K562 (cell line): ENCODE data around the gene GRIK5. TPM values are rescaled to one million over a fixed set of nuclear protein-coding genes. Genes with fewer than 3 reads are reported as not detected.
A peak's percentile ranks its signal among the peaks of the same experiment; 100 is the strongest.

Source experiments
- ATF2 ChIP-seq: sonication (generic); formaldehyde crosslinking; IDR thresholded peaks from 2 replicates; pipeline ENCODE4 v1.8.1; 2022; ENCODE audit warnings: missing genetic modification reagents
- CBX2 ChIP-seq: fragments of 200-600 bp; sonication (generic); IDR thresholded peaks from one replicate; pipeline ENCODE4 v1.6.1; 2012; ENCODE audit warnings: mild to moderate bottlenecking, low read length, inconsistent platforms; ENCODE audit not compliant: insufficient read depth, poor library complexity, severe bottlenecking
- CCNT2 ChIP-seq: IDR thresholded peaks from 2 replicates; pipeline ENCODE4 v1.6.1; 2011; ENCODE audit warnings: borderline replicate concordance, low read depth, mild to moderate bottlenecking, moderate library complexity, mixed read lengths, low read length; ENCODE audit not compliant: insufficient read length; ENCODE audit errors: extremely low read depth
- COPS2 ChIP-seq: fragments of 450-650 bp; conservative IDR thresholded peaks from 2 replicates; pipeline ENCODE4 v1.6.1; 2016; ENCODE audit warnings: mild to moderate bottlenecking, moderate library complexity
- CREBBP ChIP-seq: IDR thresholded peaks from one replicate; pipeline ENCODE4 v1.6.1; 2012; ENCODE audit warnings: low read depth, mild to moderate bottlenecking, control low read depth, inconsistent platforms, low read length
- DEAF1 ChIP-seq: fragments of 450-650 bp; formaldehyde crosslinking; IDR thresholded peaks from 2 replicates; pipeline ENCODE4 v1.4.0; 2020; ENCODE audit warnings: mild to moderate bottlenecking, moderate library complexity
- FUS ChIP-seq: fragments of 200-400 bp; formaldehyde crosslinking; optimal IDR thresholded peaks from 2 replicates; pipeline ENCODE3; 2017; ENCODE audit warnings: low read depth, low read length
- KLF10 ChIP-seq: fragments of 250-450 bp; sonication (Bioruptor Pico); IDR thresholded peaks from 2 replicates; pipeline ENCODE4 v1.6.1; 2021; ENCODE audit warnings: matching md5 sums
- MAZ ChIP-seq, 2 experiments: fragments of 450-650 bp in 1 of 2; sonication (generic) in 1 of 2; formaldehyde crosslinking; IDR thresholded peaks in 1 of 2; conservative IDR thresholded peaks in 1 of 2; 2 replicates each; pipeline versions ENCODE4 v1.4.0 to v1.5.0; 2020; ENCODE audit warnings: mild to moderate bottlenecking in 1 of 2, missing genetic modification reagents in 1 of 2
- NBN ChIP-seq: fragments of 450-650 bp; IDR thresholded peaks from 2 replicates; pipeline ENCODE4 v1.6.1; 2016; ENCODE audit warnings: low read depth, mild to moderate bottlenecking
- NFE2 ChIP-seq: IDR thresholded peaks from 2 replicates; pipeline ENCODE4 v1.6.1; 2014; ENCODE audit warnings: antibody characterized with exemption, low read depth
- OTX1 ChIP-seq: fragments of 450-650 bp; formaldehyde crosslinking; IDR thresholded peaks from 2 replicates; pipeline ENCODE4 v1.4.0; 2022; ENCODE audit warnings: mild to moderate bottlenecking
- PTTG1 ChIP-seq: fragments of 450-650 bp; IDR thresholded peaks from 2 replicates; pipeline ENCODE4 v1.6.1; 2016; ENCODE audit warnings: low read depth, mild to moderate bottlenecking, missing genetic modification characterization, missing compliant biosample characterization
- RB1 ChIP-seq: fragments of 450-650 bp; IDR thresholded peaks from 2 replicates; pipeline ENCODE4 v1.6.1; 2017; ENCODE audit warnings: low read depth, mild to moderate bottlenecking
- RBM17 ChIP-seq: fragments of 200-400 bp; formaldehyde crosslinking; IDR thresholded peaks from 2 replicates; pipeline ENCODE4 v1.6.1; 2017; ENCODE audit warnings: low read depth, mild to moderate bottlenecking, low read length, borderline replicate concordance
- STAT5B ChIP-seq: fragments of 250-450 bp; sonication (Bioruptor Pico); IDR thresholded peaks from 2 replicates; pipeline ENCODE4 v1.8.0; 2021; ENCODE audit warnings: mild to moderate bottlenecking, inconsistent platforms
- U2AF1 ChIP-seq: fragments of 200-400 bp; formaldehyde crosslinking; optimal IDR thresholded peaks from 2 replicates; pipeline ENCODE3; 2017; ENCODE audit warnings: mild to moderate bottlenecking, low read depth, low read length, moderate library complexity
- XRCC4 ChIP-seq: IDR thresholded peaks from one replicate; pipeline ENCODE4 v1.6.1; 2011; ENCODE audit not compliant: insufficient read depth, insufficient read length; ENCODE audit errors: extremely low read depth
- XRCC5 ChIP-seq: fragments of 200-400 bp; formaldehyde crosslinking; IDR thresholded peaks from 2 replicates; pipeline ENCODE4 v1.6.1; 2017; ENCODE audit warnings: low read depth, mild to moderate bottlenecking, low read length
- ZFX ChIP-seq: sonication (generic); formaldehyde crosslinking; IDR thresholded peaks from 2 replicates; pipeline ENCODE4 v1.8.0; 2022; ENCODE audit warnings: mild to moderate bottlenecking, missing genetic modification reagents, moderate library complexity
- ZNF395 ChIP-seq: fragments of 200-800 bp; sonication (Bioruptor generic); IDR thresholded peaks from 2 replicates; pipeline ENCODE4 v1.6.1; 2017; ENCODE audit warnings: missing genetic modification characterization, missing compliant biosample characterization
- ZNF57 ChIP-seq: fragments of 450-650 bp; formaldehyde crosslinking; IDR thresholded peaks from 2 replicates; pipeline ENCODE4 v1.4.0; 2020; ENCODE audit warnings: mild to moderate bottlenecking, moderate library complexity
- ZNF717 ChIP-seq: fragments of 250-450 bp; sonication (Bioruptor Pico); IDR thresholded peaks from 2 replicates; pipeline ENCODE4 v1.5.0; 2021
- ZZZ3 ChIP-seq: fragments of 450-650 bp; IDR thresholded peaks from 2 replicates; pipeline ENCODE4 v1.6.1; 2016; ENCODE audit warnings: antibody characterized with exemption, mild to moderate bottlenecking, moderate library complexity
- polyA plus RNA-seq, 8 experiments: library from polyadenylated mRNA; depleted of rRNA in 4 of 8; stranded (reverse) in 5 of 8; unstranded in 3 of 8; fragments of >200 nt; fragmentation: Nextera tagmentation in 2 of 8; fragmentation: Illumina TruSeq in 1 of 8; extraction: Ambion mirVana in 2 of 8; extraction: Trizol in 1 of 8; gene quantifications; 2 replicates each; pipeline versions ENCODE4 v1.2.1 to v1.2.3, GENCODE V29; 2011 to 2014; ENCODE audit warnings: inconsistent platforms in 1 of 8, missing spikeins in 1 of 8
- total RNA-seq, 7 experiments: library from RNA; depleted of rRNA in 6 of 7; stranded (reverse); fragments of >200 nt in 6 of 7; fragmentation: Illumina TruSeq in 2 of 7; extraction: Trizol in 2 of 7; gene quantifications; 2 replicates each; pipeline versions ENCODE4 v1.2.1 to v1.2.3, GENCODE V29; 2011 to 2021; ENCODE audit warnings: low replicate concordance in 1 of 7

GRIK5 gene
- total and polyA plus RNA-seq, 9 of the 15 experiments (the other 6 are each of a cell fraction or from before 2014, with no cell fraction given), result 0.04 to 0.55 (median 0.27) TPM; not detected in 2

- TF ChIP-seq ZZZ3 (no peak), U2AF1 (no peak), CCNT2 (peak; percentile 79), OTX1 (CRISPR knock-in tag) (peak; percentile 97), RB1 (peak; percentile 86), ZFX (CRISPR knock-in tag) (peak; percentile 75), CBX2 (no peak), XRCC4 (no peak), STAT5B (no peak), KLF10 (CRISPR knock-in tag) (no peak), ATF2 (CRISPR knock-in tag) (no peak), COPS2 (no peak), ZNF395 (0 out of 2 replicates have a peak, but pooled peaks have one; percentile 66), XRCC5 (no peak), PTTG1 (tag) (no peak), FUS (no peak), NBN (peak; percentile 92; the same call in 1 of the 2 replicates), DEAF1 (no peak), RBM17 (no peak), NFE2 (0 out of 2 replicates have a peak, but pooled peaks have one; percentile 3), ZNF717 (CRISPR knock-in tag) (no peak), MAZ (CRISPR knock-in tag; conservative IDR thresholded peaks at IDR 0.05 in 1 of 2, IDR thresholded peaks at IDR 0.05 in 1 of 2) (peak; percentile 72 to 92), ZNF57 (CRISPR knock-in tag) (no peak), CREBBP (no peak)
Observed at GRCh38 chr19:42075616-42076379, 5.8 kb upstream of the GRIK5 start, which contains the start of gene ZNF574 (continued).
